GM18951 (cell line): ENCODE measurements around the gene PTK7.

Experiments
- POLR2A ChIP-seq: IDR thresholded peaks from 4 replicates; pipeline ENCODE4 v1.6.1; 2011; ENCODE audit warnings: mild to moderate bottlenecking; ENCODE audit not compliant: insufficient read length, insufficient read depth; ENCODE audit errors: extremely low read depth
- in situ Hi-C: fragments of 300-500 bp; cut with MboI; formaldehyde crosslinking; loops from one replicate; pipeline ENCODE4 v1.12.0; 2022; ENCODE audit warnings: low sequenced_read_pairs, mixed read lengths, inconsistent platforms; ENCODE audit not compliant: unreplicated experiment

PTK7 gene

GRCh38 chr6:43171707-43172103 is 95.6 kb downstream of the PTK7 start:
- TF ChIP-seq POLR2A = no peak
- in situ Hi-C loops = no loop called here

GRCh38 chr6:43172104-43173007 is 96.2 kb downstream of the PTK7 start:
- in situ Hi-C loops = no loop called here
- no peak for TF ChIP-seq POLR2A

- in situ Hi-C loops = no loop called here
- TF ChIP-seq POLR2A = no peak
Observed at GRCh38 chr6:43173591-43174262, 97.6 kb downstream of the PTK7 start.

GRCh38 chr6:43174263-43175112 is 98.4 kb downstream of the PTK7 start:
- peak; percentile 61 for TF ChIP-seq POLR2A
- in situ Hi-C loops = no loop called here

GRCh38 chr6:43175676-43176422 is 99.7 kb downstream of the PTK7 start:
- in situ Hi-C loops = no loop called here
- TF ChIP-seq POLR2A = no peak

- no peak for TF ChIP-seq POLR2A
Observed at GRCh38 chr6:43176423-43176786, 100.3 kb downstream of the PTK7 start.

GRCh38 chr6:43178150-43178549 is 102.0 kb downstream of the PTK7 start:
- in situ Hi-C loops = no loop called here
- TF ChIP-seq POLR2A = no peak

More at GRCh38 chr6:43176423-43176786, 100.3 kb downstream of the PTK7 start:
- in situ Hi-C loops = no loop called here

- in situ Hi-C loops = no loop called here
- TF ChIP-seq POLR2A = no peak
Observed at GRCh38 chr6:43178951-43179830, 103.1 kb downstream of the PTK7 start.

- in situ Hi-C loops = no loop called here
- no peak for TF ChIP-seq POLR2A
Observed at GRCh38 chr6:43180058-43180457, 103.9 kb downstream of the PTK7 start.

- in situ Hi-C loops = no loop called here
- no peak for TF ChIP-seq POLR2A
Observed at GRCh38 chr6:43180985-43181384, 104.9 kb downstream of the PTK7 start.

- in situ Hi-C loops = no loop called here
Observed at GRCh38 chr6:43181621-43181941, 105.5 kb downstream of the PTK7 start.

GRCh38 chr6:43181942-43182860 is 106.1 kb downstream of the PTK7 start, which contains the start of gene CUL9:
Gene CUL9 (plus strand): TSS chr6:43182196. CDS start chr6:43184311, 2,115 bp downstream.
- peak; percentile 88 for TF ChIP-seq POLR2A
- in situ Hi-C loops = no loop called here

More at GRCh38 chr6:43181621-43181941, 105.5 kb downstream of the PTK7 start:
- TF ChIP-seq POLR2A = no peak
